Stimulated activated CD4-positive, alpha-beta T cell treated with anti-CD3 and anti-CD28 coated beads, Interleukin-12 subunit alpha, Interleukin-12 subunit beta, amount 100 ng/mL, for 48 hours (primary cell): ENCODE results near the gene SPACDR.
A peak's percentile ranks its signal among the peaks of the same experiment; 100 is the strongest.

ENCODE experiments used
- DNase-seq, 3 donors: peaks; one replicate each; pipeline ENCODE4 v3.0.0-alpha.2; 2020; ENCODE audit warnings: low read depth in 2 of 3, low spot score in 1 of 3

SPACDR gene

DNA sequence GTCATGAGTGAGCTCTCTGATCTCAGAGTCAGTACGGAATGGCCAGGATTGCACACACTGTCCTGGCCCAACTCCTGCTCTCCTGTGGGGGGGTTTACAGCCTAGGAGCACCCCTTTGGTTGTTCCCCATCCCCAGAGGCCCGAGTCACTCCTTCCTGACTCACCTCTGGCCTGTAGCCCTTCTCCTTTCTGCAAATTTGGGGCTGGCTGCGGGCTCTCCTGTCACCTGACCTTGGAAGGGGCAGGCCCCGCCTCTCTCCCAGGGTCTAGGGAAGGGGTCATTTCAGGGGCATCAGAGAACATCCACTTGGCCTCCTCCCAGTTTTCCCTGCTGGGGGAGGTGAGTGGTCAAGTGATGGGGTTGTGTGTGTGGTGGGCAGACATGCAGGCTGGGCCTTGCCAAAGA, 21.4 kb upstream of the SPACDR start:
- no peak for DNase-seq

DNA sequence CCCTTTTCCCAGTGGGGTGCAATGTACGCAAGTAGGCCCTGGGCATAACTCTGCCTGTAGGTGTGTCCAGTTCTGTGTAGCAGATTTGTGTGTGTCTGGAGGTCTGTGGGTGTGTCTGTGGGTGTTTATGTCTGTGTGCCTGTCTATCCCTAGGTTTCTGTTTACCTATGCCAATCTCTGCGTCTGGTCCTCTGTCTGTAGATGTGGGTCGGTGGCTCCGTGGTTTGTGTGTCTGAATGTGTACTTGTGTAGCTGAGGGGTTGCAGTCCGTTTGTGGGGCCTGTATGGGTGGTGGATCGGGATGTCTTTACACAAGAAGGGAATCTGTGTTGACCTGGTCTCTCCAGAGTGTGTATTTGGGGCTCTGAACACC, 20.6 kb upstream of the SPACDR start:
- DNase-seq: no peak

DNA sequence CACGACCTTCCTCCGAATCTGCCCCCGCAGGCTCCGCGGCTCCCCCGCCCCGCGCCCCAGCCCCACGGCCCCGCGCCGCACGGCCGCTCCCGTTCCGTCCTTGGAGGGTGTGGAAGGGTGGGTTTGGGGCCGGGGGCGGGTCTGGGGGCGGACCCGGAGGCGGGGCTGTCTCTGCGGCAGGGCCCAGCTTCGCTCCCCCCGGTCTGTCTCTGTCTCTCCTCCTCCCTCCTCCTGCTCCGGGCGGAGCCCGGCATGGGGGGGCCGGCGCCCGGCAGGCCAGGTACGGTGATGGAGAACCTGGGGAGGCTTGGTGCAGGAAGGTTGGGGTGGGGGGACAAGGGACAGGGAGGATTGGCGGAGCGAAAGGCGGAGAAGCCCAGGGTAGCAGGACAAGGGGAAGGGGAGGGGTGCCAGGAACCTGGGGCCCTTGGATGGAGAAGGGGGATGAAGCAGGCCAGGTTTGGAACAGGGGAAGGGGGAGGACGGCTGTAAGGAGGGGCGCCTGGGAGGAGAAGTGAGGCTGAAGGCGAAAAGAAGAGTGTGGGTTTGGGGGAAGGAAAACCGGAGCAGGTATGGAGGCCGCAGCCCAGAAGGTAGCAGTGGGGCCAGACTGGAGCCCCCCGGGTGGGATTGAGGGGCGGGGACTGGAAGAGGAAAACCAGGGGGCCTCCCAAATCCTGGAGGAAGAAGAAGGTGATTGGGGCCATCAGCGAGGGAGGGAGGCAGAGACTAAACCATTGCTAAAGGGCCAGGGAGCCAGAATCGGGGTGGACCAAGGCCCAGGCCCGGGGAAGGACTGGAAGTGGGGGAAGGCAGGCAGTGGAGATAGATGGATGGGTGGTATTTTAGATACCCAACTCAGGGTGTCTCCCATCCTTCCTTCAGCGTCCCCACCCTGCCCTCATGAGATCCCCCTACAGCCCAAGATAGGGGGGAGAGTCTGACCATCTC, 19.9 kb upstream of the SPACDR start, which contains the start of gene NYAP1:
Gene NYAP1 (plus strand): TSS at position 206 of the 951 bp plus-strand sequence. CDS start 1,385 bp downstream, outside the sequence.
- DNase-seq: peak in 1 of 3 donors; percentile 13

DNA sequence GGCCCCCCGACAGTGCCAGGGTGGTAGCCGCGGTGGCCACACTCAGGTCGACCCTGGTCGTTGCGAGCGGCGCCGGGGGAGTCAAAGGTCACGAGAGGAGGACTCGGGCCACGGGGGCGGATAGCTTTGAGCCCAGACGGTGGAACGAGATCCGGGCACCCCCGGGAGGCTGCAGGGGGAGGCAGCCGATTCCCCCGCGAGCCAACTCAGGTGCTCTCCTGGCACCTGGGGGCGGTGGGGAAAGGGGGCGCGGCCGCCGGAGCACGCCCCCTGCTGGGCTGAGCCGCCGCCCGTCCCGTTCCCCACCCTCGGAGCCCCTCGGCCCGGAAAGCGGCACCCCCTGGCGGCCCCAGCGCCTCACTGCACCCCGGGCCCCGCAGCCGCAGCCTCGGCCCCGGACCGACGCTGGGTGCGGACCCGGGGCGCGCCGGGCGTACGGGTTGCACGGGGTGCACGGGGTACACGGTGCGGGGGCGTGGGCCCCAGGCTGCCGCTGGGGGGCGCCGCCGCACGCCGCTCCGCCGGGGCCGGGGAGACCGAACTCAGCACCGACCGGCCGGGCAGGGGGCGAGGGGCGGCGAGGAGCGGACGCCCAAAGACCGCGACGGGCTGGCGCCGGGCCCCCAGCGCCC, 19.1 kb upstream of the SPACDR start:
- DNase-seq: peak; percentile 55 to 83 (median 70)

GRCh38 chr7:100482728-100483089, 18.6 kb upstream of the SPACDR start:
- DNase-seq: no peak

DNA sequence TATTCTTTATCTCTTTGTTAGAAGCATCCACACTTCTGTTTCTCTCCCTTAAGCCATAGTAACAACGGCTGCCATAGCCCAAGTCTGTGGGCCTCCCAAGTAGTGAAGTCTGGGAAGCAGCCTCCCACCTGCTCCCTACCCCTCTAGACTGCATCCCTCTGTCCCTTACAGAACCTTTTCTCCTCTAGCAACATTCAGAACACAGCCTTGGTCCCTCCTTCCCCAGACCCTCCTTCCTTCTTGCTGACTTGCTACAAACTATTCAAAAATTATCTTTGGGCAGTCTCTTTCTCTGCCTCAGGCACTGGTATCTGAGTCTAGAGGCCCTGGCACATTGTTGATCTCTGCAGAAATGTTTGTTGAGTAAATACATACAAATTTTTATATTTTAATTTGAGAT, 17.4 kb upstream of the SPACDR start:
- DNase-seq: no peak

DNA sequence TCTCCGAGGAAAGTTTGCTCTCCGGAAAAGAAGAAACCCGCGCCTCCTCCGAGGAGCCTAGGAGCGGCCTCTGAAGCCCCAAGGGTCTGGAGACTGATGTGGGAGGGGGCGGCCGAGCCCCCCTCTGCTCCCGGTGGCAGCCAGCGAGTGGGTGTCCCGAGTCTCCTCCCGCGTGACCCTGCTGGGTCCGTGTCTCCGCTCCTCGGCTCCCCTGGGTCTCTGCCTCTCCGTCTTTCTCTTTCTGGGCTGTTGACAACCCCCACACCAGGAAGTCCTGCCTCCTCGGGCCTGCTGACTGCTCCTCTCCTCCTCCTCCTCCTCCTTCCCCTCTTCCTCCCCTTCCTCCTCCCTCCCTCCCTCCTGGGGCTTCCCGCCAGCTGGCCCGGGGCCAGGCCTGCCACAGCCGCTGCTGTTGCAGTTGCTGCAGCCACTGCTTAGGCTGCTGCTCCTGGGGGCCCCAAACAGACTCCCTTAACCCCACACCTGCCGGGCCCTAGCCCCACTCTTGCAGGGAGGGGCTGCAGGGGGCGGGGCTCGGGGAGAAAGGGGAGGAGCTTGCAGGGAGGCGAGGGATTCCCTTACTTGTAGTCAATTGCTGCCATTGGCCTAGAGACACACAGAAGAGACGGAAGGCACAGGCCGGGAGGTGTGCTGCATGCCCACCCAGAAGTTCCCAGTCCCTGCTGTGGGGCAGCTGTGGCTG, 15.0 kb upstream of the SPACDR start, which contains the start of gene TSC22D4:
Gene TSC22D4 (minus strand): TSS at position 257 of the 703 bp plus-strand sequence. CDS start 1,176 bp downstream, outside the sequence.
- peak; percentile 81 to 93 (median 85) for DNase-seq

DNA sequence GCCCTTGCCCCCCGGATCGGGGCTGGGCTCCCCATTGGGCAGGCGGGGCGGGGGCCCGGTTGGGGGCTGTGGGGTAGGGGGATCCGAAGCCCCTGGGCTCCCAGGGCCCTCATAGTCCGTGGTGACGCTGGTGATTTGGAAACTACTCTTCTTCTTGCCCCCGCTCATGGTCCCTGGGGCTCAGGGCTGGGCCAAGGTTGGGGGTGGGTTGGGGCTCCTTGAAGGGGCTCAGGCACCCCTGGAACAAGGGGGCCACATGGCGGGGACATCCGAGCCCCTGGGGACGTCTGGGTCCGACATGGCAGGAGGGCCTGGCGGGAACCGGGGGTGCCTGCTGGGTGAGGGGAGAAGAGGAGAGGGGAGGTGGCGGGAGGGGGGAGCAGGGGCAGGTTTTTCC, 13.8 kb upstream of the SPACDR start:
- no peak for DNase-seq

- peak in 2 of 3 donors; percentile 38 to 48 for DNase-seq
Measured at GRCh38 chr7:100476903-100477870, 13.1 kb upstream of the SPACDR start.

GRCh38 chr7:100476101-100476780, 12.2 kb upstream of the SPACDR start:
- no peak for DNase-seq

GRCh38 chr7:100475549-100475948, 11.5 kb upstream of the SPACDR start:
- DNase-seq: no peak

DNA sequence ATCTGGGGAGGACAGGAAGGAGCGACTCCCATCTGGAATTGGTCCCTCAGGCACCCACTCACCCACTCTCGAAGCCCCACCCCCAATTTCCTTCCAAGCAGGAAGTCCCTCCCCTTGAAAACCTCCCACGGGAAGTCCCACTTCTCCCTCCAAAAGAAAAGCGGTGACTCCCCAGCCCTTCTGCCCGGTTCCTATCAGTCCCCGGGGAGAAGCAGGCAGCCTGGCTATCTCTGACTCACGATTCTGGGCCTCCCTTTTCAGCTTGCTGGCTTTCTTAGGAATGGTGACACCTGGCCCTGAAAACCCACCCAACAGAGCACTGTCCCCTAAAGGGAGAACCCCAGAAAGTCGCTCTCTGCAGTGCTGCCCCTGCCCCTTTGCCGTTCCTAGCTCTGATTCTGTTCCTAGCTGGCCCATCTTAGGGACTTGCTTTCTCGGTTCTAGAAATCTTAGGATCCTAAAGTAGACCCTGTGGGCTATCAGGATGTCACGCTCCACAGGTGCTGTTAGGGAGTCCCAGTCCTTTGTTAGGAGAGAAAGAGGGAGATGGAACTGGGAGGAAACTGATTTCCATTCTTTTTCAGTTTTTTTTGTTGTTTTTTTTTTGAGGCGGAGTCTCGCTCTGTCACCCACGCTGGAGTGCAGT, 8.9 kb upstream of the SPACDR start:
- no peak for DNase-seq

GRCh38 chr7:100472121-100472851, 8.2 kb upstream of the SPACDR start:
- no peak for DNase-seq

DNA sequence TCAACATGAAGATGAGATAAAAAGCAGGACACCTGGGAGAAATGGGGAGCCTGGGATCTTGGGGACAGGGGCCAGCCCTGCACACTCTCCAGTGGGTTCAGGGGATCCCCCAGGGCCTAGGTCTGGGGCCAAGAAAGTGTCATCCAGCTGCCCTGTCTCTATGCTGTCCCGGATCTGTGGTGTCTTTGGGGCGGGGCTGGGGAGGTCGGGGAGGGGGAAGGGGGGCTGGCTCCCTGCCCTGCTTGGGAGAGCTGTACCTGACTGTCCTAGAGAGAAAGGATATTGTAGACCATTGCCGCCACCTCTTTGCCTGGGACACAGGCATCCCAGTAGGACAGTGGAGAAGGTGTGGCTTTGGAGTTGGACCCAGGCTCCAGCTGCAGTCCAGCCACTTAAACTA, 7.0 kb upstream of the SPACDR start:
- DNase-seq: no peak

DNA sequence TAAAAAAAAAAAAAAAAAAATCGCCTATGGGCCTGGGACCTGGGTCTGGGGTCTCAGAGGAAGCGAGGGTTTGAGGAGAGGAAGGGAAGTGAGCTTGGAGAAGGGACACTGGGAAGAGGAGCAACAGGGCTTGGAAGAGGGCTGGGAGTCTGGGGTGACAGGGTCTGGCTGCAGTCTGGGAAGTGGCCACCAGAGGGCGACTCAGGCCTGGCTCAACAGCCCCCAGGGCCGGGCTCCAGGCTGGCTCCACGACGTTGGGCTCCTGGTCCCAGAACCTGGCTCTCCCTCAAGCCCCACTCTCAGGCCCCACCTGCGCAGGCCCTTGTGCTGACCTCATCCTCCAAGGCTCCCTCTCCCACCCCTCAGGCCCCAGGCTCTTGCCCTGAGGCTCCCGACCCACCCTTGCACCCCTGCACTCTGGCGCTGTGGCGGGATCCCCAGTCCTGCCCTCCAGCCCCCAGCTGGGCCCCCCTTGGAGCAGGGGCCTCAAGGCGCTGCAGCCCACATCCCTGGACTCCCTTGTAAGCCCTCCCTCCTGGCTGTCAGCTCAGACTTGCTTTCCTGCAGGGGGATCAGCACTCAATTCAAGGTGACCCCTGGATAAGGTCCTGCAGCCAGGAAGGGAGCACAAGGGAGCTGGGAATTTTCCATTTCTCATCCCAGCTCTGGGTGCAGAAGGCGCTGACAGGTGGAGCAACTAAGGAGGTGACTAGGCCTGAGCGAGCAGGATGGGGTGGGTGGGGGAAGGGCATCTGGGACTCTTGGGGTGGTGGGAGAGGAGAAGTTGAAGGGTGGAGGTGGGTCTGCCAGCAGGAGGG, 5.4 kb upstream of the SPACDR start:
- DNase-seq: peak; percentile 64 to 87 (median 79)

DNA sequence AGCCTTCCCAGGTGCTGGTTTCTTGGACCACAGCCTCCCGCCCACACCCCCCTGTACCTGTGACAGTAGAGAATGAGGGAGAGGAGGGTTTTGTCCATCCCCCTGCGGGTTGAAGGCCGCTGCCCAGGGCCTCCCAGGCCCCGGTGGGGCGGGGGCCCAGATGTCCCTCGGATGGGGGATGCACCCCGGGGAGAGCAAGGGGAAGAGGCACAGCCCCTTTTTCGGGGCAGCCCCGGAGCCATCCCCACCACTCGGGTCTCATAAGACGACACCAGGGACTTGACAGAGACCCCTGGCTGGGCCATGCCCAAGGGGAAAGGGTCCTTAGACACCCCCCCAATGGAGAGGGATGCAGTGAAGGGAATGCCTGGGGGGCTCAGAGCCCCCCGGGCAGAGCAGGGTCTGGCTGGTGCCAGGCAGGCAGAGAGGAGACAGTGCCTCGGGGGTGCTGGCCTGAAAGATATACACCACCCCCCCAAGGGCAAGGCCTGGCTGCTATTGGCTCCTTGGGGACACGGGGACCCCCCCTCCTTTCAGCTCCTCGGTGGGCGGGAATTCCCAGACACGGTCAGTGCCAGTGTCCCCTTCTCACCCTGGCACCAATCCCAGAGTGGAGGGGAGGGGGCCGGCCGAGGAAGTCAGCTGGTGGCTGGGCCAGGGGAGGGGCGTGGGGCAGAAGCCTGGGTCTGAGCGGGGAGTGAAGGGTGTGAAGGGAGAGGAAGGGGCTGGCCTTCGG, 3.7 kb upstream of the SPACDR start:
- DNase-seq: no peak
